ENCODE measurements around the gene TMEM240. TPM values are rescaled to one million over a fixed set of nuclear protein-coding genes. Genes with fewer than 3 reads are reported as not detected.

Gene TMEM240
- total and polyA plus RNA-seq, 2 donors (not counting 1 experiment from before 2014, with no cell fraction given), result 0.28 to 1.8 TPM

- Histone ChIP-seq H3K9ac (ENCODE audit: low read length) (no peak overlapping the region), H3K36me3 (replicated peaks in 1 of 2; ENCODE audit: control extremely low read depth in 1 of 2, control insufficient read depth in 1 of 2, extremely low read depth in 1 of 2, insufficient read depth in 2 of 2, low read length in 1 of 2) (peaks cover 0 to 4% of the 10 kb centered on the region in 2 experiments), H2AFZ (ENCODE audit: insufficient read depth, low read depth, low read length, poor library complexity, severe bottlenecking) (no peak overlapping the region), H3K4me3 (ENCODE audit: control extremely low read depth in 1 of 5, extremely low read depth in 1 of 5, insufficient read depth in 1 of 5, low read depth in 2 of 5, low read length in 4 of 5) (no peak overlapping the region), H3K27ac (ENCODE audit: low read length in 2 of 2) (no peak overlapping the region), H3K79me2 (ENCODE audit: control insufficient read depth, insufficient read depth, low read length) (peaks cover 8% of the 10 kb centered on the region), H3K9me3 (ENCODE audit: control extremely low read depth in 1 of 3, control insufficient read depth in 2 of 3, insufficient read depth in 1 of 3, low read length in 2 of 3) (peaks cover 1 to 10% (median 4%) of the 10 kb centered on the region in 3 donors), H3K27me3 (replicated peaks in 1 of 4; ENCODE audit: control extremely low read depth in 1 of 4, control insufficient read depth in 3 of 4, insufficient read depth in 4 of 4, low read length in 3 of 4) (peaks cover 0 to 7% (median 1%) of the 10 kb centered on the region in 4 experiments), H3K4me2 (replicated peaks; ENCODE audit: low read depth, low read length, poor library complexity, severe bottlenecking) (no peak overlapping the region), H4K20me1 (ENCODE audit: control insufficient read depth, insufficient read depth, low read length, poor library complexity, severe bottlenecking) (peaks cover 7% of the 10 kb centered on the region), H3K4me1 (ENCODE audit: control insufficient read depth in 2 of 2, insufficient read depth in 2 of 2, low read length in 2 of 2) (peaks cover 6 to 11% of the 10 kb centered on the region in 2 donors)
- CTCF ChIA-PET, result no interaction called here
- Mint-ChIP-seq H3K27ac (no peak overlapping the region), H3K4me1 (peaks cover 6% of the 10 kb centered on the region), H3K27me3 (peaks cover 3% of the 10 kb centered on the region), H3K4me3 (no peak overlapping the region), H3K9me3 (ENCODE audit: insufficient read depth) (peaks cover 4% of the 10 kb centered on the region)
- intact Hi-C loops (cut with micrococcal nuclease), result no loop called here
- DNase-seq (no peak), ATAC-seq (ENCODE audit: low read depth) (no peak)
- POLR2A ChIA-PET, result no interaction called here
- TF ChIP-seq CTCF (IDR thresholded peaks at IDR 0.05) (no peak), EZH2 (IDR thresholded peaks at IDR 0.05; ENCODE audit: borderline replicate concordance, insufficient read depth, low read depth, low read length, poor library complexity, severe bottlenecking) (no peak)
- WGBS (ENCODE audit: insufficient coverage), result 92% methylated on average over 47 of the region's 48 CpGs
These were observed 4.1 kb downstream of the TMEM240 start for GRCh38 chr1:1536019-1536937.
